ENCODE measurements around the gene FAM13C. TPM values are rescaled to one million over a fixed set of nuclear protein-coding genes. Genes with fewer than 3 reads are reported as not detected.

Gene FAM13C
- polyA plus RNA-seq, 1 donor from 2014 or later: 89.3 TPM

GRCh38 chr10:59350558-59350957 is 11.8 kb downstream of the FAM13C start:
- Histone ChIP-seq H3K4me2 (ENCODE audit: low read length) (no peak overlapping the region), H2AFZ (ENCODE audit: low read depth, low read length) (no peak overlapping the region), H3K9me3 (ENCODE audit: low read length) (no peaks in the 10 kb centered on the region), H3K27me3 (ENCODE audit: insufficient read depth, low read depth, low read length) (no peaks in the 10 kb centered on the region), H3K27ac (ENCODE audit: low read length) (no peak overlapping the region), H3F3A (ENCODE audit: insufficient read depth, low read length, poor library complexity, severe bottlenecking) (no peaks in the 10 kb centered on the region), H4K20me1 (ENCODE audit: insufficient read depth) (no peaks in the 10 kb centered on the region), H3K9ac (ENCODE audit: low read length) (no peak overlapping the region), H3K36me3 (ENCODE audit: insufficient read depth, low read length) (peaks cover 22% of the 10 kb centered on the region), H3K9me2 (ENCODE audit: insufficient read depth, low read length) (no peaks in the 10 kb centered on the region), H3K79me2 (replicated peaks; ENCODE audit: insufficient read depth, low read length) (peaks cover 46% of the 10 kb centered on the region), H3K4me3 (ENCODE audit: low read length) (no peak overlapping the region)
- TF ChIP-seq REST (IDR thresholded peaks at IDR 0.05; ENCODE audit: borderline replicate concordance): no peak
- no peak for TF ChIP-seq RAD21 (conservative IDR thresholded peaks at IDR 0.05)
- no peak for TF ChIP-seq MXI1 (conservative IDR thresholded peaks at IDR 0.05; ENCODE audit: poor library complexity, severe bottlenecking)
- TF ChIP-seq CTCF (IDR thresholded peaks at IDR 0.05; ENCODE audit: poor library complexity, severe bottlenecking): no peak
- TF ChIP-seq SMC3 (conservative IDR thresholded peaks at IDR 0.05; ENCODE audit: poor library complexity): no peak
- TF ChIP-seq EZH2 (IDR thresholded peaks at IDR 0.05; ENCODE audit: borderline replicate concordance, insufficient read depth, low read length, poor library complexity, severe bottlenecking): no peak
- no peak for TF ChIP-seq EP300 (conservative IDR thresholded peaks at IDR 0.05; ENCODE audit: poor library complexity, severe bottlenecking)
- TF ChIP-seq POLR2AphosphoS5 (IDR thresholded peaks at IDR 0.05): no peak
- TF ChIP-seq TAF1 (IDR thresholded peaks at IDR 0.05; ENCODE audit: low read depth): no peak

- Histone ChIP-seq H4K20me1 (ENCODE audit: insufficient read depth) (no peaks in the 10 kb centered on the region), H3K9me2 (ENCODE audit: insufficient read depth, low read length) (no peaks in the 10 kb centered on the region), H3K4me3 (ENCODE audit: low read length) (no peak overlapping the region), H3K9ac (ENCODE audit: low read length) (no peak overlapping the region), H3K79me2 (replicated peaks; ENCODE audit: insufficient read depth, low read length) (peaks cover 27% of the 10 kb centered on the region), H3K27me3 (ENCODE audit: insufficient read depth, low read depth, low read length) (no peaks in the 10 kb centered on the region), H2AFZ (ENCODE audit: low read depth, low read length) (no peak overlapping the region), H3F3A (ENCODE audit: insufficient read depth, low read length, poor library complexity, severe bottlenecking) (no peaks in the 10 kb centered on the region), H3K9me3 (ENCODE audit: low read length) (no peaks in the 10 kb centered on the region), H3K27ac (ENCODE audit: low read length) (no peak overlapping the region), H3K36me3 (ENCODE audit: insufficient read depth, low read length) (peaks cover 18% of the 10 kb centered on the region), H3K4me2 (ENCODE audit: low read length) (no peak overlapping the region)
- TF ChIP-seq REST (IDR thresholded peaks at IDR 0.05; ENCODE audit: borderline replicate concordance): no peak
- no peak for TF ChIP-seq MXI1 (conservative IDR thresholded peaks at IDR 0.05; ENCODE audit: poor library complexity, severe bottlenecking)
- no peak for TF ChIP-seq CTCF (IDR thresholded peaks at IDR 0.05; ENCODE audit: poor library complexity, severe bottlenecking)
- TF ChIP-seq EP300 (conservative IDR thresholded peaks at IDR 0.05; ENCODE audit: poor library complexity, severe bottlenecking): no peak
- TF ChIP-seq SMC3 (conservative IDR thresholded peaks at IDR 0.05; ENCODE audit: poor library complexity): no peak
- no peak for TF ChIP-seq POLR2AphosphoS5 (IDR thresholded peaks at IDR 0.05)
- TF ChIP-seq EZH2 (IDR thresholded peaks at IDR 0.05; ENCODE audit: borderline replicate concordance, insufficient read depth, low read length, poor library complexity, severe bottlenecking): no peak
- no peak for TF ChIP-seq RAD21 (conservative IDR thresholded peaks at IDR 0.05)
- no peak for TF ChIP-seq TAF1 (IDR thresholded peaks at IDR 0.05; ENCODE audit: low read depth)
Observed at GRCh38 chr10:59346321-59346720, 16.0 kb downstream of the FAM13C start.

All from neural cell (in vitro differentiated cells).